GM21367 (cell line): ENCODE results near the gene ACTN4.

Experiments
- ATAC-seq: cut with Tn5 transposase; IDR thresholded peaks from one replicate; pipeline ENCODE4 v1.9.1; 2021; ENCODE audit not compliant: unreplicated experiment

Gene ACTN4

GRCh38 chr19:38660724-38661123, 13.3 kb downstream of the ACTN4 start:
- no peak for ATAC-seq

- ATAC-seq = no peak
Observed at GRCh38 chr19:38661136-38661535, 13.7 kb downstream of the ACTN4 start.

- ATAC-seq = no peak
Observed at GRCh38 chr19:38661996-38662395, 14.5 kb downstream of the ACTN4 start.

GRCh38 chr19:38662537-38663155, 15.2 kb downstream of the ACTN4 start:
- no peak for ATAC-seq

GRCh38 chr19:38663156-38663651, 15.8 kb downstream of the ACTN4 start:
- no peak for ATAC-seq

GRCh38 chr19:38663957-38664502, 16.6 kb downstream of the ACTN4 start:
- ATAC-seq = no peak

- ATAC-seq = no peak
Observed at GRCh38 chr19:38664503-38665211, 17.2 kb downstream of the ACTN4 start.

GRCh38 chr19:38665219-38665931, 17.9 kb downstream of the ACTN4 start:
- no peak for ATAC-seq

GRCh38 chr19:38665950-38666662, 18.7 kb downstream of the ACTN4 start:
- ATAC-seq = no peak

GRCh38 chr19:38666663-38667511, 19.4 kb downstream of the ACTN4 start:
- no peak for ATAC-seq

GRCh38 chr19:38667661-38668171, 20.3 kb downstream of the ACTN4 start:
- no peak for ATAC-seq

- no peak for ATAC-seq
Observed at GRCh38 chr19:38669552-38669951, 22.1 kb downstream of the ACTN4 start.

GRCh38 chr19:38670921-38671398, 23.5 kb downstream of the ACTN4 start:
- ATAC-seq = no peak

- no peak for ATAC-seq
Observed at GRCh38 chr19:38671654-38672053, 24.2 kb downstream of the ACTN4 start.

GRCh38 chr19:38673030-38673429, 25.6 kb downstream of the ACTN4 start:
- no peak for ATAC-seq

GRCh38 chr19:38674388-38675171, 27.1 kb downstream of the ACTN4 start:
- ATAC-seq = no peak

GRCh38 chr19:38675611-38676010, 28.2 kb downstream of the ACTN4 start:
- no peak for ATAC-seq

- ATAC-seq = no peak
Observed at GRCh38 chr19:38676023-38676877, 28.8 kb downstream of the ACTN4 start.
